MCF 10A (cell line): ENCODE data around the gene KRTAP8-1. TPM values are rescaled to one million over a fixed set of nuclear protein-coding genes. Genes with fewer than 3 reads are reported as not detected.
A peak's percentile ranks its signal among the peaks of the same experiment; 100 is the strongest.

Source experiments
- BruUV-seq: library from RNA; stranded (reverse); fragments of 400-500 nt; replicated peaks from 2 replicates; lab custom pipeline; 2021; lab: Mats Ljungman, UMichigan
- CTCF ChIA-PET: fragments of 300-600 bp; sonication (Branson Sonifier 250); formaldehyde crosslinking; extraction: SDS; loops from one replicate; lab custom pipeline; 2021; ENCODE audit warnings: antibody characterized with exemption, inconsistent platforms; lab: Yijun Ruan, JAX
- POLR2A ChIA-PET: fragments of 300-600, 350-650 bp; sonication (Branson Sonifier 250); formaldehyde crosslinking; extraction: SDS; loops from one replicate; lab custom pipeline; 2020; ENCODE audit warnings: antibody characterized with exemption, inconsistent platforms; lab: Yijun Ruan, JAX
- DNase-seq: peaks from one replicate; pipeline ENCODE4 v3.0.0-alpha.2; 2018; ENCODE audit not compliant: unreplicated experiment
- H3K27ac Mint-ChIP-seq: one replicate; pipeline ENCODE4 v1.8.0; 2022; ENCODE audit warnings: mild to moderate bottlenecking, low read depth, mixed read lengths; ENCODE audit not compliant: unreplicated experiment
- H3K27me3 Mint-ChIP-seq: one replicate; pipeline ENCODE4 v1.8.0; 2022; ENCODE audit warnings: mixed read lengths; ENCODE audit not compliant: insufficient read depth, unreplicated experiment
- H3K36me3 Mint-ChIP-seq: one replicate; pipeline ENCODE4 v1.8.0; 2022; ENCODE audit warnings: mild to moderate bottlenecking, moderate library complexity, mixed read lengths; ENCODE audit not compliant: insufficient read depth, unreplicated experiment
- H3K4me1 Mint-ChIP-seq: one replicate; pipeline ENCODE4 v1.8.0; 2022; ENCODE audit warnings: mixed read lengths; ENCODE audit not compliant: insufficient read depth, unreplicated experiment
- H3K4me3 Mint-ChIP-seq: one replicate; pipeline ENCODE4 v1.8.0; 2022; ENCODE audit warnings: mild to moderate bottlenecking, moderate library complexity, mixed read lengths; ENCODE audit not compliant: unreplicated experiment
- H3K9me3 Mint-ChIP-seq: one replicate; pipeline ENCODE4 v1.8.0; 2022; ENCODE audit warnings: mixed read lengths; ENCODE audit not compliant: unreplicated experiment
- intact Hi-C: fragments of 100-400 bp; cut with micrococcal nuclease; formaldehyde crosslinking; loops from 2 replicates; pipeline ENCODE4 v1.14.1; 2022
- total RNA-seq: library from RNA; stranded (reverse); gene quantifications from 2 replicates; pipeline ENCODE4 v1.2.3, GENCODE V29; 2022
- TF ChIP-seq, protein P1 (sequence below): fragments of 200-600 bp; IDR thresholded peaks from one replicate; pipeline ENCODE4 v1.8.0; 2022; ENCODE audit warnings: antibody characterized with exemption, mild to moderate bottlenecking; ENCODE audit not compliant: unreplicated experiment

The KRTAP8-1 gene
- total RNA-seq, 1 experiment from 2014 or later: not detected

GRCh38 chr21:30800605-30801004 is 12.5 kb downstream of the KRTAP8-1 start:
- H3K9me3 Mint-ChIP-seq: no peaks in the 10 kb centered on the region
- intact Hi-C loops: no loop called here
- POLR2A ChIA-PET: no interaction called here
- no peaks in the 10 kb centered on the region for H3K4me1 Mint-ChIP-seq
- BruUV-seq: no TSS peak
- DNase-seq: no peak
- no peak overlapping the region for H3K27ac Mint-ChIP-seq
- TF ChIP-seq, protein P1, sequence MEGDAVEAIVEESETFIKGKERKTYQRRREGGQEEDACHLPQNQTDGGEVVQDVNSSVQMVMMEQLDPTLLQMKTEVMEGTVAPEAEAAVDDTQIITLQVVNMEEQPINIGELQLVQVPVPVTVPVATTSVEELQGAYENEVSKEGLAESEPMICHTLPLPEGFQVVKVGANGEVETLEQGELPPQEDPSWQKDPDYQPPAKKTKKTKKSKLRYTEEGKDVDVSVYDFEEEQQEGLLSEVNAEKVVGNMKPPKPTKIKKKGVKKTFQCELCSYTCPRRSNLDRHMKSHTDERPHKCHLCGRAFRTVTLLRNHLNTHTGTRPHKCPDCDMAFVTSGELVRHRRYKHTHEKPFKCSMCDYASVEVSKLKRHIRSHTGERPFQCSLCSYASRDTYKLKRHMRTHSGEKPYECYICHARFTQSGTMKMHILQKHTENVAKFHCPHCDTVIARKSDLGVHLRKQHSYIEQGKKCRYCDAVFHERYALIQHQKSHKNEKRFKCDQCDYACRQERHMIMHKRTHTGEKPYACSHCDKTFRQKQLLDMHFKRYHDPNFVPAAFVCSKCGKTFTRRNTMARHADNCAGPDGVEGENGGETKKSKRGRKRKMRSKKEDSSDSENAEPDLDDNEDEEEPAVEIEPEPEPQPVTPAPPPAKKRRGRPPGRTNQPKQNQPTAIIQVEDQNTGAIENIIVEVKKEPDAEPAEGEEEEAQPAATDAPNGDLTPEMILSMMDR: no peak
- H3K4me3 Mint-ChIP-seq: no peak overlapping the region
- no peaks in the 10 kb centered on the region for H3K36me3 Mint-ChIP-seq
- CTCF ChIA-PET: interaction anchor here (0.6 to 1.4 kb wide), 3 partner anchors 8 to 509 kb away, joined by 3 read pairs; no protein-coding TSS in a partner anchor
- H3K27me3 Mint-ChIP-seq: peaks cover 13% of the 10 kb centered on the region

GRCh38 chr21:30793581-30794314 is 19.3 kb downstream of the KRTAP8-1 start:
- intact Hi-C loops: no loop called here
- BruUV-seq: no TSS peak
- POLR2A ChIA-PET: no interaction called here
- no peak overlapping the region for H3K27ac Mint-ChIP-seq
- CTCF ChIA-PET: interaction anchor here (0.7 kb wide), 1 partner anchor 1668 kb away, joined by 4 read pairs; no protein-coding TSS in a partner anchor
- no peak overlapping the region for H3K4me3 Mint-ChIP-seq
- TF ChIP-seq, protein P1: no peak
- no peaks in the 10 kb centered on the region for H3K4me1 Mint-ChIP-seq
- H3K9me3 Mint-ChIP-seq: no peaks in the 10 kb centered on the region
- peaks cover 56% of the 10 kb centered on the region for H3K27me3 Mint-ChIP-seq
- DNase-seq: no peak
- no peaks in the 10 kb centered on the region for H3K36me3 Mint-ChIP-seq

DNA sequence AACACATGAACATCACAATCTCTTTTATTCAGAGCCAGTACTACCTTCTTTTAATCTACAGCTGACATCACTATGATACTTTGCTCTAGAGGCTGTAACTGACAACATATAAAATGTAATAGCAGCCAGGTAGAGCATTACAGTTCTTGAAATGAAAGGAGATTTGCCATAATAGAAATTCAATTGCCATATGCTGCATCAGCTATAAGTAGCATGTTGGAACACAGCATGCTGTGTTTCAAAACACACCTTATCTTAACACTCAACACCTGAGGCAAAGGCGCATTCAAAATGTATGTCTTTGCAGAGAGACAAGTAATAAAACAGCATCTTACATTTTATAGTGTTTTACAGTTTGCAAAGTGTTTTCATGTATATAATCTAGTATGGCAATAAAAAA is 33.8 kb downstream of the KRTAP8-1 start:
- H3K4me1 Mint-ChIP-seq: no peaks in the 10 kb centered on the region
- no peak overlapping the region for H3K27ac Mint-ChIP-seq
- H3K36me3 Mint-ChIP-seq: no peaks in the 10 kb centered on the region
- no peak for DNase-seq
- no peaks in the 10 kb centered on the region for H3K9me3 Mint-ChIP-seq
- intact Hi-C loops: no loop called here
- no peak overlapping the region for H3K4me3 Mint-ChIP-seq
- H3K27me3 Mint-ChIP-seq: peaks cover 59% of the 10 kb centered on the region
- ChIA-PET POLR2A (no interaction called here), CTCF (no interaction called here)
- TF ChIP-seq, protein P1: no peak
- no TSS peak for BruUV-seq

GRCh38 chr21:30769724-30770431 is 43.2 kb downstream of the KRTAP8-1 start:
- peaks cover 9% of the 10 kb centered on the region for H3K4me1 Mint-ChIP-seq
- no peaks in the 10 kb centered on the region for H3K9me3 Mint-ChIP-seq
- peaks cover 4% of the 10 kb centered on the region for H3K36me3 Mint-ChIP-seq
- H3K4me3 Mint-ChIP-seq: no peak overlapping the region
- H3K27ac Mint-ChIP-seq: peak overlapping the region; percentile 39
- no TSS peak for BruUV-seq
- ChIA-PET POLR2A (interaction anchor here (1.2 kb wide), 1 partner anchor 69 kb away, joined by 3 read pairs; no protein-coding TSS in a partner anchor), CTCF (interaction anchor here (0.7 kb wide), 1 partner anchor 70 kb away, joined by 6 read pairs; no protein-coding TSS in a partner anchor)
- peaks cover 14% of the 10 kb centered on the region for H3K27me3 Mint-ChIP-seq
- TF ChIP-seq, protein P1: no peak
- intact Hi-C loops: no loop called here
- DNase-seq: peak; percentile 54
